GM18526 (cell line): ENCODE measurements around the gene ZBTB16.

Experiments used
- POLR2A ChIP-seq: IDR thresholded peaks from 3 replicates; pipeline ENCODE4 v1.6.1; 2011; ENCODE audit not compliant: insufficient read length; ENCODE audit errors: extremely low read depth

ZBTB16 gene

DNA sequence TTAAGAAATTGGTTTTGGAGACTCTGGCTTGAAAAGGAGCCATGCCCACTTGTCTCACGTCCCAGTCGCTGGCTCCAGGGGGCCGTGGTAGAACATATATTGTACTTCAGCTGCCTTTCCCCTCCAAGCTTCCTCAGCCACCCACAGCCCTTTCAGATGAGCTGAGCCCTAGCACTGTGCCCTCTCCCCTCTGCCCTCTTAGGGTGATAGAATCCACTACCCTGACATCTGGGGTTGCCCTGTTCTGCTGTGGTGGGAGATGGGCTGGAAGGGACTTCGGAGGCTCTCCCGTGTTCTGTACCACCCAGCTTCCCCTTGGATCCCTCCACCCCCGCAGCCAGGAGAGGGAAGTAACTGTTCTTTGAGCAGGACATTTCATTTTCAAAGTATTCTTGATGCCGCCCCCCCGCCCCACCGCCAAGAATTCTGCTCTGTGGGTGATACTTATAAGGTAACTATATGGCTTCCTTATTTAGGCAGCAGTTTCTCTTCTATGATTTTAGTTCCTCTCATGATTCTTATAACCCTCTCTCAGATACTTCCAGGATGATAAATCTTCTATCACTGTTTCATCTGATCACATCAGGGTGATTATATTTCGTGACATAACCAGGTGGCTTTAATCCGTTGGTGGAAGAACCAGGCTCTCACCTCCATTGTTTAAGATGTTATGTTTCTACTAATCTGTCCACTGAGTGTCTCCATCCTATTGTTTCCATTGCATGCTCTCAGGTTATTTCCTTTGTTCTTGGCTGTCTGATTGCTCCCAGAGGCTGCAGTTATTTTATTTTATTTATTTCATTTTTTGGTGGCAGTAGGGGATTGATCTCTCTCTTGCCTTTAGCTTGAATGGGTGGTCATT, 24.1 kb downstream of the ZBTB16 start:
- no peak for TF ChIP-seq POLR2A

DNA sequence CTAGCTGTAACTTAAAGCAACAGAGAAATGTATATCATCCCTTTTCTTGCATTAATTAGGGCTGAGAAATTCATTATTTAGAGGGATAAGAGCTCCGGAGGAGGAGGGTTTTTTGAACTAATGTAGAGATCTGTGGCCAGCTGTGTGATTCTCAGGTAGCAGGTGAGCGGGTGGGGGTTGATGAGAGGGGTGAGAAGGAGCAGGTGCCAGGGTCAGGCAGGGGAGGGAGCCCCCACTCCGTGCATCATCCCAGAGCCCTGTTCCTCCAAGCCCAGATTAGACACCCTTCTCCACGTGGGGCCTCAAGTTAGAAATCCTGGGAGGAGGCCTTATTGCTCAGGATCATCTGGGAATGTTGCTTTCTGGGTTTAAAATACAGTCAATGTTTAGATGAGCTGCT, 24.9 kb downstream of the ZBTB16 start:
- TF ChIP-seq POLR2A = no peak

DNA sequence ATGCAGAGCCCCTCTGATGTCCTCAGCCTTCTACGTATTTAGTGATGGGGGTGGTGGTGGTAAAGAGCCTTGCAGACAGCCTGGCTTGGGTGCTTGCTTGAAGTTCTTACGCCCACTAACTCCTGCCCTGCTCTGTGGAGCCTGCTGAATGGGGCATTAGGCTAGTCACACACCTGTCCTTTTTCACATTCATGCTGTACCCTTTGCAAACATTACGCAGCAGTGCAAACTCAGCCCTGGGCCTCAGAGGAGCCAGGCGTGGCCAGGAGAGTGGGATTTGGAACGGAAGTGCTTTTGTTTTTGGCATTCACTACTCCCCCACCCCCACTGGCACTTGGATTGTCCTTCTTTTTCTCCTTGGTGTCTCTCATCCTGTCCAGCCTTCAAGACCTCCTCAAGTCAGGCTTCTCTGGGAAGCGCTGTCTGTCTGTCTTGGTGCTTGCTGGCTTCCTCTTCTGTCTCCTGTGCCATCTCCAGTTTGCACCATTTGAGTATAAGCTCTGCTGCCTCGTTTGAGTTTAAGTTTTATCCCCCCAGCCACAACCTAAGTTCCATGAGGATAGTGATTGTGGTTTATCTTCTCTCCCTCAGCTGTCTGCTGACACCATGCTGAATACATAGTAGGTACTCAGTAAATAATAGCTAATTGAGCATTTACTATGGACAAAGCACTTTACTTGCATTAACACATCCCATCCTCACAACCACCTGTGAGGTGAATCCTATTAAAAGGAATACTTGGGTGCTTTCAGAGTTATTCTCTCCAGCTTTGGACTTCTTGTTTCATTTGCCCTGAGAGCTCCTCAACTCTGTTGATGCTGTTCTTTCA, 26.7 kb downstream of the ZBTB16 start:
- TF ChIP-seq POLR2A = no peak

DNA sequence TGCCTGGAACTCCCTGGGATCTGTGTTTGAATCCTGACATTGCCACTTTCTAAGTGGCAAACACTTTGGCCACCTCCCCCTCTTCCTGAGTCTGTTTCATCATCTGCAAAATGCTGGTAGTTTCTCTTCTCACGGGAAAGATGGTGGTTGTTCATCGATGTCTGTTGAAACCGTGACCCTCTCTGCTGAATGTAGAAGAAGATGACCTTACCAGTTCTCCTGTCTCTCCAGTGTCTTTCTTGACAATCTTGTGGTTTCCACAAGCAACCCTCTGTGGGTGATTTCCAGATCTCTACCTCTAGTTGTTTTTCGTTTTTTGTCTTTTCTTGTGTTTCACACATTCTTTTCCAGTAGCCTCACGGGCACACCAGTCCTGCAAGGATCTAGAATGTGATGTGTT, 27.5 kb downstream of the ZBTB16 start:
- no peak for TF ChIP-seq POLR2A

DNA sequence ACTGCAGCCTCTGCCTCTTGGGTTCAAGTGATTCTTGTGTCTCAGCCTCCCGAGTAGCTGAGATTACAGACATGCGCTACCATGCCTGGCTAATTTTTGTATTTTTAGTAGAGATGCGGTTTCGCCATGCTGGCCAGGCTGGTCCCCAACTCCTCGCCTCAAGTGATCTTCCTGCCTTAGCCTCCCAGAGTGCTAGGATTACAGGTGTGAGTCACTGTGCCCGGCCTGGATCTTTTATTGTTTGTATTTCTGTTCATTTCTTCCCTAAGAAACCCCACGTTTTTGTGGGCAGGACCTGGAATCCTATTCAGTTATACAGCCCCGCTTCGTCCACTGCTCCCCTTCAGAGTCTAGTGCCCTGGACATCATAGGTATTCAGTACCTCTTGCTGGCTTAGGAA, 28.7 kb downstream of the ZBTB16 start:
- TF ChIP-seq POLR2A = no peak

DNA sequence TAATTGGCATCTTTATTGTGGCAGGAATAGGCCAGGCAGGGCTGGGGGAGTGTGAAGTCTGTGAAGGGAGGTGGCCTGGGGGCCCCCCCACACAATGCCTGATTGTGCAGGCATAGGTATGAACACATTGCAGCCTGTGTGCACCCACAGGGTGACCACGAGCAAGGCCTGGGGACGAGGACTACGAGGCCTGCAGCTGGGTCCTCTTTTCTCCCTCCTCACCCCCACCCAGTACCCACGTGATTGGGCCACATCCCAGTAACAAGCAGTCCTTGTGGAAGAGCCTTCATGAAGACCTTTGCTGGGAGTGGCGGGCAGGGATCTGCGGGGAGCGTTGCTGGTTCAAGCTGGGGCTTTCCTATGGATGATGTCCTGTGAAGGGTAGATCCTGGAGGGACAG, 29.3 kb downstream of the ZBTB16 start:
- no peak for TF ChIP-seq POLR2A

DNA sequence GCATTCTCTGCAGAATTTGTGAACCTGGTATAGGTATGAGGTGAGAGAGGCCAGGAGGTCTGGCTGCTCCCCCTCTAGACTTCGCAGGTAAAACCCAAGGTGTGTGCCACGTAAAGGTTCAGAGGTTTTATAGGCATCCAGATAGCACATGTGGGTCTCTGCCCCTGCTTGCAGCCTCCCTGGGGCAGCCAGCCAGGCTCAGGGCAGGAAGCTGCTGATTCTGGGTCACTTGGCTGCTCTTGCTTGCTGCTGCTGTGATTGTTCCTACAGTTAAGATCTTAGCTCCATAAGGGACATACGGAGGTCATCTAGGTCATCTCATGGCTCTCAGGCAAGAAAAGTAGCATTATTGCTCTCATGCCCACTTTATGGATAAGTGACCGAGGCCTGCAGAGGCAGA, 30.2 kb downstream of the ZBTB16 start:
- no peak for TF ChIP-seq POLR2A

DNA sequence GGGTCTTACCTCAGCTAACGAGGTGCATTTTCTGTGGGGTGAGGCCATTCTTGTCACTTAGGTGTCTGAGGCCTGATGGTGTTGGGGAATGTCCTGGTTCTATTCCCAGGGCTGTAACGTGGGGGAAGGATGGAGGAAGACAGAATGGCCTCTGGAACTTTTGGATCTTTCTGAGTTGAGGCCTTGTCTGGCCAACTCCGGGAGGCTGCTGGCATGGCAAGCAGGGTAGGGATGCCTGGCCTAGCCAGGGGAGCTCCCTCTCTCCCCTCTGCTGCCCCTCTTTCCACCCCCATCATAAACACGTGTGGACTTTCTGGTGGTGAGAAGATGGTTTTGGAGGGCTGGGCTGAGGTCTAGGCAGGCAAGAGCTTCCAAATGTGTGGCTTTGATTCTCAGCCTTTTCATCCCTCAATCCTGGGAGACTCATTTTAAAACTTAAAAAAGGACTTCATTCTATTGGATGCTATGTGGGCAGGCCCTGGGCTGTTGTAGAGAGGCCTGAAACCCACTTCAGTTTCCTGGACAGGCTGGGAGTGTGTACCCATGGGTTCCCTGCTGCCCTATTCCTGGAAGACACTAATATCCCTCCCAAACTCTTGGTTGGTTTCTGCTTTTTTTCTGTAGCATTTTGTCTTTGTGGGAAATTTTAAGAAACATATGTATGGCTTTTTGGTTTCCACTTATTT, 30.9 kb downstream of the ZBTB16 start:
- no peak for TF ChIP-seq POLR2A

DNA sequence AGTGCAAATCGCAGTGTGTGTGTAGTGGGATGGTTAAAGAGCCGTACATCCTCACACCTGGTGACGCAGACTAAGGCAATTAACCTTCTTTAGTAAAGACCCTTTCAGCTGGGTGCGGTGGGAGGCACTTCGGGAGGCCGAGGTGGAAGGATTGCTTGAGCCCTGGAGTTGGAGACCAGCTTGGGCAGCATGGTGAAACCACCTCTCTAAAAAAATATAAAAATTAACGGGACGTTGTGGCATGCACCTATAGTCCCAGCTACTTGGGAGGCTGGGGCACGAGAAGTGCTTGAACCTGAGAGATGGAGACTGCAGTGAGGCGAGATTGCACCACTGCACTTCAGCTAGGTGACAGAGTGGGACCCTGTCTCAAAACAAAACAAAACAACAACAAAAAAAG, 31.5 kb downstream of the ZBTB16 start:
- TF ChIP-seq POLR2A = no peak

DNA sequence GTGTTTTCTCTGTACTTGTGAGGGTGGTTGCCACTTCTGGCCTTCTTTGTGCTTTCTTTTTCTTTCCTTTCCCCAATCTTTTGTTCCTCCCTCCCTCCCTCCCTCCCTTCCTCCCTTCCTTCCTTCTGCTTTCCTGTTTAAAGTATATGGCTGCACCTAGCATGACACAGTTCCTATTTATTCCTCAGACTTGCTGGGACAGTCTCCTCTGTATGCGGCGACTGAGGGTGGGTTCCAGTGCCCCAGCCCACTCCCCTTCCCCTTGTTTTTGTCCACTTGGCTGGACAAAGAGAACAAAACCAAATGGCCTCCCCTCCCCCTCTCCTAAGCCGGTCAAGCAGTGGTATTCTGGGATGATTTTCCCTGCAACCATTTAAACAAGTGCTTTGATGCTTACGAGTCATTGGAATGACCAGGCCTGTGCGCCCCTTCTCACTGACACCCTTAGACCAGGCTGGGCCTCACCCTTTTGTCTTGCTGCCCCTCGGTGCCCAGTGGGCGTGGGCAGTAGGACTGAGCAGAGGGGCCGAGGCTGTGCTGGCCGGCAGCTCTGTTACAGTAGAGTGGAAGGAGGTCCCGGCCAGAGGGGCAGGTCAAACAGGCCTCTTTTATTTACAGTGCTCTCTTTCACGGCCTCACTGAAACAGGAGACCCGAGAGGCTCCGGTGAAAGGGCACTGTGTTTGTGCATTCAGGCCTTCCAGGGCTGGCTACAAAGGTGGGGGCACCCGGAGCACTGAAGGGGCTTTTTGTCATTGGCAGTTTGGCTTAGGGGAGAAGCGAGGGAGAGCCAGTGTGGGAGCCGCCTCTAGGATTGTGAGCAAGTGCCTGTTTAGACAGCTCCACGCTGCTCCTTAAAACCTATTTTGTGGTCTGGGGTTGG, 32.2 kb downstream of the ZBTB16 start:
- TF ChIP-seq POLR2A = no peak

DNA sequence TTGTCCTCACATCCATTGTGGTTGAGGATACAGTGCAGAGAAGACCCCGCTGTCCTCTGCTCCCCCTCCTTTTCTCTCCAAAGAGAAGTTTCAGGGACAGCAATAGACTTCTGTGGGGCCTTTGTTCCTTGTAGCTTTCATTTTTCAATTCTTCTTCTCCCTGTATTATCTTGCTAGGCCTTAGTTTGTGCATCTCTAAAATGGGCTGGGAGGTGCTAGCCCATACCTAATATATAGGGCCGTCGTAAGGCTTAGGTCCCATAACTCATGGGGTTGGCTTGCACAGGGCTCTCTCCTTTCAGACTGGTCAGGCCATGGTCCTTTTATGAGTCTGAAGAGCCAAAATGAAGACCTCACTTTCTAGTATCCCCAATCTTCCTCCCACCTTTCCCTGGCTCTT, 33.0 kb downstream of the ZBTB16 start:
- TF ChIP-seq POLR2A = no peak

DNA sequence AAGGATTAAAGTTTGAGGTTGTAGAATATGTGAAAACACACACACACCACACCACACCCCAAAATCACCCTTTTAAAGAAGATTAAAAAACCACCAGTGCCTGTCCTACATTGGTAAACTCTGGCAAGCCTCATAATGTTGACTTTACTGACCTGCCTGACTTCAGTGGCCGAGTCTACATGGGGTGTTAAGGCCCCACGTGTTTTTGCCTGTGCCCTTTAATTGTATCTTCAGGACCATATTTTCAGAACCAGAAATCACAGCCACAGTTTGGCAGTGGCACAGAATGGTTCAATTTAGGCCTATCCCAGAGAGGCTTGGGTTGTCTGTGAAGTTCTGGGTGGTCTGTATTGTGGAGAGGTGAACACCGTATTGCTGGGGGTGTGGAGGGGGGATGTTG, 33.4 kb downstream of the ZBTB16 start:
- TF ChIP-seq POLR2A = no peak

DNA sequence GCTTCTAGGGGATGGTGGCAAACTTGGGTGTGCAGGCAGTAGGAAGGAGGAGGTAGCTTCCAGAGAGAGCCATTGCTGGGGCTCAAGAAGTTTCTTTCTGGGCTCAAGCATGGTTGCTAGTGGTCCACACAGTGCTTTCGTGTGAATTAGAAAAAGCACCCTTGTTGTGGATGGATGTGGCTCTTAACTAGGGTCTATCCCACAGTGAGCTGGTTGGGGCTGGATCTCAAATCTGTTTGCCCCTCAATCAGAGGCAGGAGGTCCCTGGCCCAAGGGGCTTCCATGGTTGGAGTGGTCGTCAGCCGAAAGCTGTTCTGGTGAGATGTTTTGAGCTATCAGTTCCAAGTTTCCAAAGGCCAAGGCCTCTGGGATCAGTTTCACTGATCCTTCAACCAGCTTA, 35.0 kb downstream of the ZBTB16 start:
- TF ChIP-seq POLR2A = no peak

DNA sequence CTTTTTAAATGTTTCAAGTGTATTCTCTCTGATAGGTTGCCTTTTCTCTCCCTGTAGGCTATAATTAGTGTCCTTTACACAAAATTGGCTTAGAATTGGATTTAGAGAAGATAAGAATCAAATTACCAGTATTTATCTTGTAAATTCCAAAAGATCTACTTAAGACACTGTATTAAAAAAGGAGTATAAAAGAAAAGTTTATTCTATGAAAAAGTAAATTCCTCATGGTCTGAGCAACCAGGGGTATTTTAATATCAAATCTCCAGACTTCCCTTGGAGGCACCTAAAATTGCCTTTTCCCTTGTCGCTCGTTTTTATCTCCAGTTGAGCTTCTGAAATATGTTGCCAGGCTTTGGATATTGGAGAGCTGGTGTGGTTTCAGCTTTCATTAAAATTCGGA, 36.4 kb downstream of the ZBTB16 start:
- TF ChIP-seq POLR2A = no peak

DNA sequence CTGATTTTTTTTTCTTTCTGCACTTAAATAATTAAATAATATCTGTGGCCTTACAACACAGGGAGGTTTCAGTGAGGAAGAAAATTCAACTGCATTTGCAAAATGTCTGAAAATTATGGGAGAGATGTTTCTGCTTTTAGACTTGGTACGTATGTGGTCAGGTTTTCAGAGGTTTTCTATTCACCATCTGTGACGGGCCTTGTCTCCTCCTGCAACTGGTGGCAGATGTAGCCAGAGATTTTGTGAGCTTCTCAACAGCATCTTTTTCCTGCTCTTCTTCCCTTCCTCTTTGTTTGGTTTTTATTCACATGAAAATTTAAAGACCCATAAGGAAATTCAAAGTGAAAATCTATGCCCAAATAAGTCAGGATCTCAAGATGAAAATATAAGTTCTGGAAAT, 38.3 kb downstream of the ZBTB16 start:
- TF ChIP-seq POLR2A = no peak
